ENCODE data around the gene EPHB1. TPM values are rescaled to one million over a fixed set of nuclear protein-coding genes. Genes with fewer than 3 reads are reported as not detected.

EPHB1 gene
- total RNA-seq, 1 experiment from 2014 or later, result 2.8 TPM

GRCh38 chr3:134846084-134846483 lies 51.0 kb downstream of the EPHB1 start:
- H4K20me1 ChIP-seq (ENCODE audit: control insufficient read depth, insufficient read depth, insufficient read length), result no peaks in the 10 kb centered on the region
- DNase-seq, result no peak
- no peak overlapping the region for H2BK120ac ChIP-seq (ENCODE audit: low read depth, low read length, poor library complexity, severe bottlenecking)
- no peak overlapping the region for H2BK5ac ChIP-seq (ENCODE audit: insufficient read length, low read length)
- no peak overlapping the region for H3K18ac ChIP-seq (ENCODE audit: insufficient read length, low read depth, low read length)
- H2BK15ac ChIP-seq (ENCODE audit: low read depth, low read length), result no peak overlapping the region
- no peaks in the 10 kb centered on the region for H3K27me3 ChIP-seq (ENCODE audit: insufficient read depth, low read length)
- H4K5ac ChIP-seq (ENCODE audit: insufficient read length, low read depth, low read length), result no peak overlapping the region
- no peaks in the 10 kb centered on the region for H3K79me1 ChIP-seq (ENCODE audit: insufficient read depth, low read depth, low read length, poor library complexity, severe bottlenecking)
- no peak for TF ChIP-seq CTCF (conservative IDR thresholded peaks at IDR 0.05)
- Mint-ChIP-seq H3K4me3 (no peak overlapping the region), H3K36me3 (ENCODE audit: insufficient read depth in 1 of 3, low read depth in 3 of 3) (no peaks in the 10 kb centered on the region; a peak in 1 of 7 replicates), H3K4me1 (peaks cover 20 to 23% of the 10 kb centered on the region in 2 experiments), H3K9me3 (peaks cover 0 to 5% of the 10 kb centered on the region in 2 experiments; a peak in 4 of 5 replicates), H3K27ac (no peak overlapping the region), H3K27me3 (ENCODE audit: low read depth) (no peaks in the 10 kb centered on the region; the same call in 1 of the 2 replicates)
- H3K79me2 ChIP-seq (ENCODE audit: insufficient read depth, low read length), result no peaks in the 10 kb centered on the region
- no peak overlapping the region for H3K9ac ChIP-seq (ENCODE audit: extremely low read depth, insufficient read length, low read length)
- H3K14ac ChIP-seq (ENCODE audit: insufficient read depth, low read length), result no peak overlapping the region
- H3K23ac ChIP-seq (ENCODE audit: insufficient read length, low read depth, low read length), result no peak overlapping the region
- H2BK20ac ChIP-seq (ENCODE audit: low read depth, low read length, poor library complexity, severe bottlenecking), result no peak overlapping the region
- no peaks in the 10 kb centered on the region for H3K23me2 ChIP-seq (ENCODE audit: insufficient read length, low read depth, low read length, poor library complexity, severe bottlenecking)
- no peaks in the 10 kb centered on the region for H3K9me3 ChIP-seq (ENCODE audit: control insufficient read depth, low read depth, low read length)
- H2AK5ac ChIP-seq (ENCODE audit: insufficient read length, low read length), result no peak overlapping the region
- H3K56ac ChIP-seq (ENCODE audit: insufficient read length, low read depth, low read length), result no peak overlapping the region
- peaks cover 2% of the 10 kb centered on the region; the same call in 1 of the 2 replicates for H3K4me1 ChIP-seq (ENCODE audit: insufficient read depth, low read length)
- H3T11ph ChIP-seq (ENCODE audit: low read length), result no peak overlapping the region
- H3K27ac ChIP-seq (ENCODE audit: insufficient read length, low read depth, low read length), result no peak overlapping the region
- no peak overlapping the region for H2AFZ ChIP-seq (ENCODE audit: low read length)
- no peak overlapping the region for H4K91ac ChIP-seq (ENCODE audit: insufficient read length, low read depth, low read length)
- WGBS (ENCODE audit: extremely low coverage, insufficient read length, low lambda C conversion rate), result no CpG with 5 or more reads among the region's 9 CpGs
- no peak overlapping the region for H3K4ac ChIP-seq (ENCODE audit: low read depth, low read length)
- H4K8ac ChIP-seq (replicated peaks; ENCODE audit: insufficient read length, low read depth, low read length), result no peak overlapping the region
- no peak overlapping the region for H2BK12ac ChIP-seq (ENCODE audit: insufficient read length, low read depth, low read length)
- no peak overlapping the region for H3K4me2 ChIP-seq (ENCODE audit: insufficient read depth, insufficient read length, low read length)

Measured in H9 (cell line).